HG02970 (cell line): ENCODE results near the gene THSD7A.

Source experiments
- ATAC-seq: cut with Tn5 transposase; IDR thresholded peaks from one replicate; pipeline ENCODE4 v1.9.1; 2021; ENCODE audit warnings: mild to moderate bottlenecking, moderate library complexity, moderate number of reproducible peaks; ENCODE audit not compliant: unreplicated experiment, low FRiP score

The THSD7A gene, protein sequence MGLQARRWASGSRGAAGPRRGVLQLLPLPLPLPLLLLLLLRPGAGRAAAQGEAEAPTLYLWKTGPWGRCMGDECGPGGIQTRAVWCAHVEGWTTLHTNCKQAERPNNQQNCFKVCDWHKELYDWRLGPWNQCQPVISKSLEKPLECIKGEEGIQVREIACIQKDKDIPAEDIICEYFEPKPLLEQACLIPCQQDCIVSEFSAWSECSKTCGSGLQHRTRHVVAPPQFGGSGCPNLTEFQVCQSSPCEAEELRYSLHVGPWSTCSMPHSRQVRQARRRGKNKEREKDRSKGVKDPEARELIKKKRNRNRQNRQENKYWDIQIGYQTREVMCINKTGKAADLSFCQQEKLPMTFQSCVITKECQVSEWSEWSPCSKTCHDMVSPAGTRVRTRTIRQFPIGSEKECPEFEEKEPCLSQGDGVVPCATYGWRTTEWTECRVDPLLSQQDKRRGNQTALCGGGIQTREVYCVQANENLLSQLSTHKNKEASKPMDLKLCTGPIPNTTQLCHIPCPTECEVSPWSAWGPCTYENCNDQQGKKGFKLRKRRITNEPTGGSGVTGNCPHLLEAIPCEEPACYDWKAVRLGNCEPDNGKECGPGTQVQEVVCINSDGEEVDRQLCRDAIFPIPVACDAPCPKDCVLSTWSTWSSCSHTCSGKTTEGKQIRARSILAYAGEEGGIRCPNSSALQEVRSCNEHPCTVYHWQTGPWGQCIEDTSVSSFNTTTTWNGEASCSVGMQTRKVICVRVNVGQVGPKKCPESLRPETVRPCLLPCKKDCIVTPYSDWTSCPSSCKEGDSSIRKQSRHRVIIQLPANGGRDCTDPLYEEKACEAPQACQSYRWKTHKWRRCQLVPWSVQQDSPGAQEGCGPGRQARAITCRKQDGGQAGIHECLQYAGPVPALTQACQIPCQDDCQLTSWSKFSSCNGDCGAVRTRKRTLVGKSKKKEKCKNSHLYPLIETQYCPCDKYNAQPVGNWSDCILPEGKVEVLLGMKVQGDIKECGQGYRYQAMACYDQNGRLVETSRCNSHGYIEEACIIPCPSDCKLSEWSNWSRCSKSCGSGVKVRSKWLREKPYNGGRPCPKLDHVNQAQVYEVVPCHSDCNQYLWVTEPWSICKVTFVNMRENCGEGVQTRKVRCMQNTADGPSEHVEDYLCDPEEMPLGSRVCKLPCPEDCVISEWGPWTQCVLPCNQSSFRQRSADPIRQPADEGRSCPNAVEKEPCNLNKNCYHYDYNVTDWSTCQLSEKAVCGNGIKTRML (N-terminal part only)

DNA sequence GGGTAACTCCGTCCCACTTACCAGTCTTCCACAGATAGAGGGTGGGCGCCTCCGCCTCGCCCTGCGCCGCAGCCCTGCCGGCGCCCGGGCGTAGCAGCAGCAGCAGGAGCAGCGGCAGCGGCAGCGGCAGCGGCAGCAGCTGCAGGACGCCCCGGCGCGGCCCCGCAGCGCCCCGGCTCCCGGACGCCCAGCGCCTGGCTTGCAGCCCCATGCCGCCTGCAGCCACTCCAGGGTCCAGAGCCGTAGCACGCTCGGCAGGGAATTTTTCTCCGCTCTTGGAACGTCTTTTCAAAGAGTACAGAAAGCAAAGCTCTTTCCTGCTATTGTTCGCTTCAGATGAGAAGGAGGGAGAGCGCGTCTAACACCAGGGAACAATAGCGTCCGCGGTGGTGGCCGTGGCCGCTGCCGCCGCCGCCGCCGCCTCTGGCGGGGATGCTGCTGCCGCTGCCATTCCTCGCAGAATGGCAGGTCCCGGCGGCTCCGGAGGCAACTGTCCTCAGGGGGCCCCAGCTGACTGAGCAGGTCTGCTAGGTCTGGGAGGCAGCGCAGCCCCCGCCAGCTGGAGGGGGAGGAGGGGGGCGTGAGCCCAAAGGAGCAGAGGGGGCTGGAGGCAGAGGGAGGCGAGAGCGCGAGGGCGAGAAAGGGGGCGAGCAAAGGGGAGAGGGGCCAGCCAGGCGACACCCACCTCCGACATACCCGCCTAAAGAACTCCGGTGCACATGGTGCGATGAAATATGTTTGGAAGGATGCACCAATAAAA, at the start of gene THSD7A:
THSD7A (minus strand) TSS at position 463 of the 760 bp plus-strand sequence; CDS start at position 211, 252 bp downstream.
- peak; percentile 73 for ATAC-seq

- ATAC-seq, result no peak
These were observed 49.7 kb upstream of the THSD7A start for GRCh38 chr7:11881680-11882079.

DNA sequence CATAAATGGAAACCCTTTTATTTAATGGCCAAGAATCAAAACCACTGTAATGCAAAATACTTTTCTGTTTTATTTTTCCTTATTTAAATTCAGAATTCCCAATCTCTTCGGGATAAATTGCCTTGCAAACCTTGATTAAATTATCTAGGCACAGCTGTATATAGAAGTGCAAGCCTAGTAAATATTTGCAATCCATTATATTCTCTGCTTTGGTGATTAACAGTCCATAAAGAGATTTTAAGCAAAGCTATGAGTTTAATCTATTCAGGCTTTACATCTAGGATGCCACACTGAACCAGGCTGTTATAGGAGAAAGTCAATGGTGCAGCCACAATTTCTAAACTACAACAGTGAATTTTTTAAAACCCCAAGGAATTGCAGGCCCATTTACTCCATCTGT, 43.6 kb upstream of the THSD7A start:
- no peak for ATAC-seq

- ATAC-seq, result no peak
These were observed 33.7 kb upstream of the THSD7A start for GRCh38 chr7:11865671-11866070.

GRCh38 chr7:11858622-11859302, 26.8 kb upstream of the THSD7A start:
- no peak for ATAC-seq

DNA sequence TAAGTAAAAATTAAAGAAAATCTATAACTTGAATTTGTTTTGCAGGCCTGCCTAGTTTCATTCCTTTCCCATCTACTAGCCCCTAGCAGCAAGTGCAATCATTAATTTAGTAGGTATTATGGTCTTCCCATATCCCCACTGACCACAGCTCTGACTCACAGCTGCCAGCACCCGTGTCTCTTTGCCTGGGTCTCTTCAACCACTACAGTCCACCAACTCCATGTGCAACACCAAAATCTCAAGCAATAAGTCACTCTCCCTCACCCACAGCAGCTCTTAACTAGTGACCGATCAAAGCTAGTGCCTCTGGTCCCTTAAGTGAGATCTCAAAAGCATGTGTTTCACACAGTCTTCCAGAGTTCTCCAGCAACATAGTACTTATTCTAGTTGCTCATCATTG, 26.0 kb upstream of the THSD7A start:
- no peak for ATAC-seq

GRCh38 chr7:11848251-11848650, 16.3 kb upstream of the THSD7A start:
- no peak for ATAC-seq

GRCh38 chr7:11847336-11847735, 15.3 kb upstream of the THSD7A start:
- no peak for ATAC-seq

DNA sequence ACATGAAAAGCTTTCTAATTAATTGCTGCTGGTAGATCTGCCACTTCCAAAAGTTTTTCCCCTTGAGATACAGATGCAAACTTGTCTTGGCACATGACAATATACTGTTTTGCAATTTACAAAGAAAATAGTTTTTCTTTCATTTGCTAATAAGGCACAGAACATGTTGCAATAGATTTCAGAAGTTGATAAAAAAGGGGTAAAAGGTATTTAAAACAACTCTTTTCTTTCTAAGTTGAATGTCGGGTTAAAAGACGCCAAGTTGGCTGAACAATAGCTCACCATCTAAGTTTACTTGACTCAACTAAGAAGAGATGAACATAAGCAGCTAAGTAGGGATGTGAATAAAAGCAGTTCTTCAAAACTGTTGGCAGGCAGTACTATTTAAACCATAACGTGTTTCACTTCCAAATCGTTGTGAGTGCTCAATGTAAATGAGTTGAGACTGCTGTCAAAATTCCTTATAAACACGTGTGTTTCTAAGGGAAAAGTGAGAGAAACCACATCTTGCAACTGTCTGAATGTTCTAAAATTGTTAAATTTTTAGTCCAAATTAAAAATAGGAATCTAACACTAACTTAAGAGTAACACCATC, 14.5 kb upstream of the THSD7A start:
- ATAC-seq, result no peak

GRCh38 chr7:11843113-11843765, 11.2 kb upstream of the THSD7A start:
- ATAC-seq, result no peak

DNA sequence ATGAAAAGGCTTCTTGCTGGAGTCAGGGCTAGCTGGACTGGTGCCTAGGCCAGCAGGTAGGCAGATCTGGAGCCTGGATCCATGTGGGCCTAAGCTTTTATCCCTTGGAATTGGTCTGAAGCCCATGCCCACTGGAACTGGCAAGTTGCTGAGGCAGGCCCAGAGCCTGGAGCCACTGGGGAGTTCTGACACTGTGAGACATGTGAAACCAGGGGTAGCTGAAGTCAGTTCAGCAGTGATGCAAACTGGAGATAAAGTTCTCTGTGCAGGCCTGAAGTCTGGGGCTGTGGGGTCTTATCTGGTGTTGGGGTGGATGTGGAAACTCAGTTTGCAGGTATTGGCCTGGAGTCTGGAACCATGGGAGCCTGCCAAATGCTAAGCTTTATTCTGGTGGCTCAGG, 9.7 kb upstream of the THSD7A start:
- ATAC-seq, result no peak

DNA sequence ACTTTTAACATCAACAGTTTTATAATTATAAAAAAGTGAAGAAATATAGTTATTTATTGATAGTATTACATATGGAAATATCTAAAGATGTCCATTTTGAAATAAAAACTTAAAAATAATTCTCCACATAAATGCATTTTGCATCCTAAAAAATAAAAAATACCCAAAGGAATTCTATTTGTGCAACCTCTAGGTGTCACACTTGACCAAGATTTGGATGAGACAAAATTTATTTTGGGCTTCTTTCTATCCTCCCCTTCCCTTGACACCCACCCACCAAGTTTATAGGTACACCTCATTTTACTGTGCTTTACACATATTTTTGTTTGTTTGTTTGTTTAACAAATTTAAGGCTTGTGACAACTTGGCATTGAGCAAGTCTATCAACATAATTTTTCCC, 3.3 kb upstream of the THSD7A start:
- no peak for ATAC-seq

GRCh38 chr7:11833431-11833830, 1.4 kb upstream of the THSD7A start:
- ATAC-seq, result no peak

GRCh38 chr7:11831156-11831735, 752 bp downstream of the THSD7A start:
- ATAC-seq, result peak; percentile 7

- no peak for ATAC-seq
These were observed 1.3 kb downstream of the THSD7A start for GRCh38 chr7:11830582-11831155.

DNA sequence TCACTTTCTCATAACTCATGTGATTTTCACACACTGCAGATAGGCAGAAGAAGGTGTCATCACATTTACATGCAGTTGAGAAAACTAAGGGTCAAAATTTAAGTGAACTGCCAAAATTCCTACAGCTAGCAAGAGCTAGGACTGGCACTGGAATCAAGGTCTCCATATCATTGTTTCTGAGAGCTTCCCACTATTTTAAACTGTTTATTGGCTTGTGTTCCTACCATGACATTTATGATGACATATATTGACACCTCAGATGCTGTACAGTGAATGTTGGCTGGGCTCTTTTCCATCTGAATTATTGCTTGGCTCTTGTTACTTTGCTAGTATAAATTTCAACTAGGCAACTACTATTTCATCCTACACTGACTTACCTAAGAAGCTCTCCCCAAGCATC, 2.0 kb downstream of the THSD7A start:
- ATAC-seq, result no peak

GRCh38 chr7:11819947-11820346, 12.1 kb downstream of the THSD7A start:
- ATAC-seq, result no peak

GRCh38 chr7:11819271-11819670, 12.7 kb downstream of the THSD7A start:
- no peak for ATAC-seq
